OCI-LY7 (cell line): ENCODE results near the gene TTC9C.

Experiments used
- EZH2phosphoT487 ChIP-seq: fragments of 200-600 bp; sonication (generic); IDR thresholded peaks from 2 replicates; pipeline ENCODE4 v1.6.1; 2018; ENCODE audit warnings: low read depth, borderline replicate concordance, mild to moderate bottlenecking, mixed run types, antibody characterized with exemption, low read length, moderate library complexity, mixed read lengths
- TF ChIP-seq, protein P1 (sequence below): fragments of 200-600 bp; sonication (generic); conservative IDR thresholded peaks from 2 replicates; pipeline ENCODE4 v1.5.1; 2014; ENCODE audit warnings: mild to moderate bottlenecking, antibody characterized with exemption, low read length, moderate library complexity, mixed read lengths

DNA sequence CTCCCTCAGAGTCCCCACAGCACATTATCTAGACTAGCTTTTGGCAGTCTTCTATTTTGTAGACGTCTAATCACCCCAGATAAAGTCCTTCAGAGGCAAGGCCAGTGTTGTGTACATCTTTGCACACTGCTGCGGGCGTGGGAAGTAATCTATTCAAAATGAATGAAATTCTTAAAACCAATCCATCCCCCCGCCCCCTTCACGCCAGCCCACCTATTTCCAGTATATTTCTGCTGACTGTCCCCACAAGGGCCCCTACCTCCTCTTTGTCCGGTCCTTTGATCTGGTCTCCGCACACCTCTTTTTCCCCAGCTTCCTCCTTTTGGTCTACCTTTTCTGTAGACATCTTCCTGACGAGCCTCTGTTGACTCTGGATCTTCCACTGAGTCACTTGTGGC lies 21.4 kb upstream of the TTC9C start:
- TF ChIP-seq, protein P1, sequence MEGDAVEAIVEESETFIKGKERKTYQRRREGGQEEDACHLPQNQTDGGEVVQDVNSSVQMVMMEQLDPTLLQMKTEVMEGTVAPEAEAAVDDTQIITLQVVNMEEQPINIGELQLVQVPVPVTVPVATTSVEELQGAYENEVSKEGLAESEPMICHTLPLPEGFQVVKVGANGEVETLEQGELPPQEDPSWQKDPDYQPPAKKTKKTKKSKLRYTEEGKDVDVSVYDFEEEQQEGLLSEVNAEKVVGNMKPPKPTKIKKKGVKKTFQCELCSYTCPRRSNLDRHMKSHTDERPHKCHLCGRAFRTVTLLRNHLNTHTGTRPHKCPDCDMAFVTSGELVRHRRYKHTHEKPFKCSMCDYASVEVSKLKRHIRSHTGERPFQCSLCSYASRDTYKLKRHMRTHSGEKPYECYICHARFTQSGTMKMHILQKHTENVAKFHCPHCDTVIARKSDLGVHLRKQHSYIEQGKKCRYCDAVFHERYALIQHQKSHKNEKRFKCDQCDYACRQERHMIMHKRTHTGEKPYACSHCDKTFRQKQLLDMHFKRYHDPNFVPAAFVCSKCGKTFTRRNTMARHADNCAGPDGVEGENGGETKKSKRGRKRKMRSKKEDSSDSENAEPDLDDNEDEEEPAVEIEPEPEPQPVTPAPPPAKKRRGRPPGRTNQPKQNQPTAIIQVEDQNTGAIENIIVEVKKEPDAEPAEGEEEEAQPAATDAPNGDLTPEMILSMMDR, result no peak
- no peak for TF ChIP-seq EZH2phosphoT487
